DOHH2 (cell line): Measurements from ENCODE around the gene EFNA5.

ENCODE experiments used
- H3F3A ChIP-seq: fragments of 200-600 bp; sonication (generic), shearing (Covaris generic); 2 replicates; pipeline ENCODE4 v1.6.0; 2016; ENCODE audit warnings: antibody characterized with exemption, mild to moderate bottlenecking; ENCODE audit not compliant: control insufficient read depth, insufficient read depth
- H3K27ac ChIP-seq: fragments of 200-600 bp; sonication (generic); 2 replicates; pipeline ENCODE4 v1.5.1; 2014; ENCODE audit warnings: low read depth, mild to moderate bottlenecking, low read length, moderate library complexity
- H3K27me3 ChIP-seq: fragments of 200-600 bp; sonication (generic); 2 replicates; pipeline ENCODE4 v1.6.1; 2014; ENCODE audit warnings: mild to moderate bottlenecking, low read length, mixed read lengths; ENCODE audit not compliant: control insufficient read depth
- H3K36me3 ChIP-seq: fragments of 200-600 bp; sonication (generic); 2 replicates; pipeline ENCODE4 v1.6.1; 2014; ENCODE audit warnings: mild to moderate bottlenecking, low read length, moderate library complexity, mixed read lengths; ENCODE audit not compliant: control insufficient read depth
- H3K4me1 ChIP-seq: fragments of 200-600 bp; sonication (generic); 2 replicates; pipeline ENCODE4 v1.6.1; 2014; ENCODE audit warnings: mild to moderate bottlenecking, low read length, mixed read lengths; ENCODE audit not compliant: control insufficient read depth
- H3K4me2 ChIP-seq: fragments of 200-600 bp; sonication (generic); 2 replicates; pipeline ENCODE4 v1.6.0; 2014; ENCODE audit warnings: mild to moderate bottlenecking, low read length, moderate library complexity
- H3K4me3 ChIP-seq: fragments of 200-600 bp; sonication (generic); 2 replicates; pipeline ENCODE4 v1.5.1; 2014; ENCODE audit warnings: mild to moderate bottlenecking, low read length, mixed read lengths
- H3K79me2 ChIP-seq: fragments of 200-600 bp; sonication (generic); 2 replicates; pipeline ENCODE4 v1.6.1; 2014; ENCODE audit warnings: mild to moderate bottlenecking, low read length, mixed read lengths; ENCODE audit not compliant: control insufficient read depth
- H3K9me2 ChIP-seq: fragments of 200-600 bp; sonication (generic); replicated peaks from 2 replicates; pipeline ENCODE4 v1.6.1; 2014; ENCODE audit warnings: mild to moderate bottlenecking, low read length, mixed read lengths; ENCODE audit not compliant: control insufficient read depth
- H3K9me3 ChIP-seq: fragments of 200-600 bp; sonication (generic); 2 replicates; pipeline ENCODE4 v1.6.1; 2014; ENCODE audit warnings: antibody characterized with exemption, low read length, mixed read lengths; ENCODE audit not compliant: control insufficient read depth, insufficient read depth
- H4K20me1 ChIP-seq: fragments of 200-600 bp; sonication (generic); 2 replicates; pipeline ENCODE4 v1.6.0; 2014; ENCODE audit warnings: low read depth, mild to moderate bottlenecking, antibody characterized with exemption, low read length, moderate library complexity; ENCODE audit not compliant: control insufficient read depth, insufficient read depth
- EZH2phosphoT487 ChIP-seq: fragments of 200-600 bp; sonication (generic); IDR thresholded peaks from 2 replicates; pipeline ENCODE4 v1.6.1; 2017; ENCODE audit warnings: borderline replicate concordance, mild to moderate bottlenecking, antibody characterized with exemption, low read length, moderate library complexity, mixed read lengths
- TF ChIP-seq, protein P1 (sequence below): fragments of 200-600 bp; sonication (generic); IDR thresholded peaks from one replicate; pipeline ENCODE4 v1.5.1; 2014; ENCODE audit warnings: antibody characterized with exemption, mild to moderate bottlenecking, low read depth, low read length; ENCODE audit not compliant: poor library complexity, severe bottlenecking

The EFNA5 gene

DNA sequence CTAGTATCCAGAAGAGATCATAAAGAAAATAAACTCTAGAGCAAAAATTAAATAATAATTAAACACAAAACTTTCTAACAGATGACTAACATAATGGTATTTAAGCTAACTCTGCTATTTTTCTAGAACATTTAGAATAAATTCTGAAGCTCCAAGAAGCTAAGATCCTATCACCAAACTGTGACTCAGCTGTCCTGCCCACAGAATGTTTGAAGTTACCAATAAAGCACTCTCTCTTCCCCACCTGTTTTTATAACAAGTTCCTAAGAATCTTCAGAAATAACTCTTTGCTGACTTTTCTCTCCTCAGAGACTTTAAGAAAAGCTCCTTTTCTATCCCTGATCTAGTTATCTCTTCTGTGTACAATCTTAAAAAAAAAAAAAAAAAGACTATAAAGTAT is 6.0 kb upstream of the EFNA5 start:
- Histone ChIP-seq H3K27ac (no peak overlapping the region), H3K4me3 (no peak overlapping the region), H3K27me3 (peaks cover 25% of the 10 kb centered on the region), H3K4me1 (peaks cover 6% of the 10 kb centered on the region), H3K9me3 (no peaks in the 10 kb centered on the region), H3K4me2 (no peak overlapping the region), H3K9me2 (no peaks in the 10 kb centered on the region), H3F3A (no peaks in the 10 kb centered on the region), H3K36me3 (no peaks in the 10 kb centered on the region), H4K20me1 (no peaks in the 10 kb centered on the region), H3K79me2 (no peaks in the 10 kb centered on the region)
- TF ChIP-seq EZH2phosphoT487: no peak
- TF ChIP-seq, protein P1, sequence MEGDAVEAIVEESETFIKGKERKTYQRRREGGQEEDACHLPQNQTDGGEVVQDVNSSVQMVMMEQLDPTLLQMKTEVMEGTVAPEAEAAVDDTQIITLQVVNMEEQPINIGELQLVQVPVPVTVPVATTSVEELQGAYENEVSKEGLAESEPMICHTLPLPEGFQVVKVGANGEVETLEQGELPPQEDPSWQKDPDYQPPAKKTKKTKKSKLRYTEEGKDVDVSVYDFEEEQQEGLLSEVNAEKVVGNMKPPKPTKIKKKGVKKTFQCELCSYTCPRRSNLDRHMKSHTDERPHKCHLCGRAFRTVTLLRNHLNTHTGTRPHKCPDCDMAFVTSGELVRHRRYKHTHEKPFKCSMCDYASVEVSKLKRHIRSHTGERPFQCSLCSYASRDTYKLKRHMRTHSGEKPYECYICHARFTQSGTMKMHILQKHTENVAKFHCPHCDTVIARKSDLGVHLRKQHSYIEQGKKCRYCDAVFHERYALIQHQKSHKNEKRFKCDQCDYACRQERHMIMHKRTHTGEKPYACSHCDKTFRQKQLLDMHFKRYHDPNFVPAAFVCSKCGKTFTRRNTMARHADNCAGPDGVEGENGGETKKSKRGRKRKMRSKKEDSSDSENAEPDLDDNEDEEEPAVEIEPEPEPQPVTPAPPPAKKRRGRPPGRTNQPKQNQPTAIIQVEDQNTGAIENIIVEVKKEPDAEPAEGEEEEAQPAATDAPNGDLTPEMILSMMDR: no peak

DNA sequence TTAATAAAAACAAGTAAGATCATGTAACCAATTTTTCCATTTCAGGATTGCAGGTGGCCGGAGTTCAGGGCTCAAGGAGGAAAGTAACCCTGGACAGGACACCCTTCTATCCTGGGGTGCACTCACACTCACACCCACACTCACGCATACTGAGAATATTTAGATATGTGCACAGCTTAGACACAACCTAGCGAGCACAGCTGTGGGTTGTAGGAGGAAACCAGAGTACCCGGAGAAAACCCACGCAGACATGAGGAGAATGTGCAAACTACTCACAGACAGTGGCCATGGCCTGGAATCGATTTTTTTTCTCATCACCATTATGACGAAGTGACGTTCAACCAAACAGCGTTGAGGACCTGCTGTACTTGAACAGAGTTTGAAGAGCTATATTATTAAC is 4.5 kb upstream of the EFNA5 start:
- Histone ChIP-seq H4K20me1 (no peaks in the 10 kb centered on the region), H3K36me3 (no peaks in the 10 kb centered on the region), H3K9me3 (no peaks in the 10 kb centered on the region), H3K9me2 (no peaks in the 10 kb centered on the region), H3K79me2 (no peaks in the 10 kb centered on the region), H3K27ac (no peak overlapping the region), H3K4me1 (peaks cover 6% of the 10 kb centered on the region), H3K4me2 (no peak overlapping the region), H3K27me3 (peaks cover 31% of the 10 kb centered on the region), H3K4me3 (no peak overlapping the region), H3F3A (no peaks in the 10 kb centered on the region)
- TF ChIP-seq, protein P1: no peak
- no peak for TF ChIP-seq EZH2phosphoT487

DNA sequence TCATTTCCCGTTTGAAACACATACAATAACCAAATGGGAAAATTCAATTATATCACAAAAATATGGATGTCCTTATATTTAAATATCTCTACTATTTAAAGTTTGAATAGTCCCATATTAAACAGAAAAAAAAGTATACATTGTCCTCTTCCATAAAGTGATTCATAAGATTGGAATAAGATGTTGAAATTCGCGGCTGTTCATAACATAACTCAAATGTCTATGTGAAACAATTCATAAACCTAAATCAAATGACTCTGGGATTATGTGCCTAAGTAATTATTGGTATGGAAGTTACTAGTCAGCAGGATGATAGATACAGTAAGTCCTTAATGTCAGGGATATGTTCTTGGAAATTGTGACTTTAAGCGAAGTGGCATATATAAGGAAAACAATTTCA is 3.9 kb upstream of the EFNA5 start:
- no peak for TF ChIP-seq EZH2phosphoT487
- TF ChIP-seq, protein P1: no peak
- no peaks in the 10 kb centered on the region for H4K20me1 ChIP-seq
- H3K4me1 ChIP-seq: peaks cover 6% of the 10 kb centered on the region
- no peaks in the 10 kb centered on the region for H3F3A ChIP-seq
- no peaks in the 10 kb centered on the region for H3K9me3 ChIP-seq
- H3K27me3 ChIP-seq: peaks cover 31% of the 10 kb centered on the region
- H3K27ac ChIP-seq: no peak overlapping the region
- H3K79me2 ChIP-seq: no peaks in the 10 kb centered on the region
- H3K4me3 ChIP-seq: no peak overlapping the region
- H3K4me2 ChIP-seq: no peak overlapping the region
- no peaks in the 10 kb centered on the region for H3K9me2 ChIP-seq
- no peaks in the 10 kb centered on the region for H3K36me3 ChIP-seq
